Eye (tissue), 1 donor: ENCODE data around the gene KIRREL3.

ENCODE experiments used
- DNase-seq: peaks from one replicate; pipeline ENCODE4 v3.0.0-alpha.2; 2015

KIRREL3 gene

GRCh38 chr11:126619516-126619915, 381.1 kb downstream of the KIRREL3 start:
- no peak for DNase-seq

GRCh38 chr11:126615845-126616244, 384.7 kb downstream of the KIRREL3 start:
- DNase-seq: no peak

- no peak for DNase-seq
Observed at GRCh38 chr11:126613272-126613671, 387.3 kb downstream of the KIRREL3 start.

GRCh38 chr11:126612671-126613070, 387.9 kb downstream of the KIRREL3 start:
- no peak for DNase-seq

GRCh38 chr11:126611438-126611837, 389.1 kb downstream of the KIRREL3 start:
- no peak for DNase-seq

GRCh38 chr11:126608658-126609057, 391.9 kb downstream of the KIRREL3 start:
- no peak for DNase-seq

GRCh38 chr11:126607776-126608541, 392.6 kb downstream of the KIRREL3 start:
- DNase-seq: no peak

- DNase-seq: peak; percentile 86
Observed at GRCh38 chr11:126607374-126607773, 393.2 kb downstream of the KIRREL3 start.

GRCh38 chr11:126606484-126606883, 394.1 kb downstream of the KIRREL3 start:
- no peak for DNase-seq

GRCh38 chr11:126604461-126604860, 396.1 kb downstream of the KIRREL3 start:
- no peak for DNase-seq

- DNase-seq: no peak
Observed at GRCh38 chr11:126603486-126603885, 397.1 kb downstream of the KIRREL3 start.

- DNase-seq: no peak
Observed at GRCh38 chr11:126602993-126603392, 397.6 kb downstream of the KIRREL3 start.

GRCh38 chr11:126602349-126602940, 398.1 kb downstream of the KIRREL3 start:
- no peak for DNase-seq

- no peak for DNase-seq
Observed at GRCh38 chr11:126601550-126602215, 398.9 kb downstream of the KIRREL3 start.

- DNase-seq: no peak
Observed at GRCh38 chr11:126601136-126601535, 399.4 kb downstream of the KIRREL3 start.

GRCh38 chr11:126599217-126599897, 401.2 kb downstream of the KIRREL3 start:
- DNase-seq: peak; percentile 45

- DNase-seq: peak; percentile 85
Observed at GRCh38 chr11:126598344-126599216, 402.0 kb downstream of the KIRREL3 start.

GRCh38 chr11:126597041-126597440, 403.5 kb downstream of the KIRREL3 start:
- DNase-seq: no peak

- DNase-seq: no peak
Observed at GRCh38 chr11:126596474-126596873, 404.1 kb downstream of the KIRREL3 start.

- no peak for DNase-seq
Observed at GRCh38 chr11:126595560-126595959, 405.0 kb downstream of the KIRREL3 start.

GRCh38 chr11:126594921-126595367, 405.6 kb downstream of the KIRREL3 start:
- no peak for DNase-seq
